Left lung (tissue), 10 donors: ENCODE measurements around the gene SHISA8. TPM values are rescaled to one million over a fixed set of nuclear protein-coding genes. Genes with fewer than 3 reads are reported as not detected.

ENCODE experiments used
- ATAC-seq: fragments of 200-7000 bp; cut with Tn5 transposase; one replicate; pipeline ENCODE4 v1.9.1; 2020; ENCODE audit warnings: moderate library complexity
- DNase-seq, 4 donors: peaks; one replicate each; pipeline ENCODE4 v3.0.0-alpha.2; 2013 to 2020
- H3K27ac ChIP-seq, 2 donors: fragments of 200-600 bp; sonication (generic) in 1 of 2; one replicate each; pipeline versions ENCODE4 v1.5.0 to v1.8.0; 2020 to 2021
- H3K27me3 ChIP-seq, 2 donors: fragments of 200-600 bp; sonication (generic) in 1 of 2; one replicate each; pipeline versions ENCODE4 v1.5.0 to v1.8.0; 2020 to 2021
- H3K36me3 ChIP-seq, 2 donors: fragments of 200-600 bp; sonication (generic) in 1 of 2; one replicate each; pipeline versions ENCODE4 v1.5.0 to v1.8.0; 2020 to 2021
- H3K4me1 ChIP-seq, 2 donors: fragments of 200-600 bp; one replicate each; pipeline ENCODE4 v1.8.0; 2021
- H3K4me3 ChIP-seq, 2 donors: fragments of 200-600 bp; sonication (generic) in 1 of 2; one replicate each; pipeline versions ENCODE4 v1.5.0 to v1.8.0; 2020 to 2021; ENCODE audit warnings: mild to moderate bottlenecking in 1 of 2
- H3K9me3 ChIP-seq, 2 donors: fragments of 200-600 bp; sonication (generic) in 1 of 2; one replicate each; pipeline versions ENCODE4 v1.5.0 to v1.8.0; 2020 to 2021
- intact Hi-C, 2 donors: fragments of 100-400 bp; cut with DNase I; formaldehyde crosslinking; loops; one replicate each; pipeline versions ENCODE4 v1.11.2 to v1.14.2; 2022
- polyA plus RNA-seq, 6 donors: library from polyadenylated mRNA; unstranded; fragments of 120-200 nt; gene quantifications; one replicate each; pipeline ENCODE4 v1.2.1, GENCODE V29; 2013; ENCODE audit not compliant: insufficient read length in 6 of 6
- total RNA-seq, 2 donors: library from RNA; stranded (reverse); fragmentation: NEBNext Ultra II Directional; extraction: Animal tissue kit (Norgen Biotek cat#: 25700); gene quantifications; one replicate each; pipeline ENCODE4 v1.2.1, GENCODE V29; 2021
- TF ChIP-seq, protein P1 (sequence below), 2 donors: fragments of 200-600 bp; sonication (generic) in 1 of 2; IDR thresholded peaks; one replicate each; pipeline versions ENCODE4 v1.5.0 to v1.8.0; 2021; ENCODE audit warnings: antibody characterized with exemption in 2 of 2
- donor health status: DM: no; HTN: yes; CAD: no.
- donor health status: DM: no; HTN: no; CAD: no.

The SHISA8 gene
- total and polyA plus RNA-seq, 8 donors = 0.11 to 0.24 TPM; not detected in 6

DNA sequence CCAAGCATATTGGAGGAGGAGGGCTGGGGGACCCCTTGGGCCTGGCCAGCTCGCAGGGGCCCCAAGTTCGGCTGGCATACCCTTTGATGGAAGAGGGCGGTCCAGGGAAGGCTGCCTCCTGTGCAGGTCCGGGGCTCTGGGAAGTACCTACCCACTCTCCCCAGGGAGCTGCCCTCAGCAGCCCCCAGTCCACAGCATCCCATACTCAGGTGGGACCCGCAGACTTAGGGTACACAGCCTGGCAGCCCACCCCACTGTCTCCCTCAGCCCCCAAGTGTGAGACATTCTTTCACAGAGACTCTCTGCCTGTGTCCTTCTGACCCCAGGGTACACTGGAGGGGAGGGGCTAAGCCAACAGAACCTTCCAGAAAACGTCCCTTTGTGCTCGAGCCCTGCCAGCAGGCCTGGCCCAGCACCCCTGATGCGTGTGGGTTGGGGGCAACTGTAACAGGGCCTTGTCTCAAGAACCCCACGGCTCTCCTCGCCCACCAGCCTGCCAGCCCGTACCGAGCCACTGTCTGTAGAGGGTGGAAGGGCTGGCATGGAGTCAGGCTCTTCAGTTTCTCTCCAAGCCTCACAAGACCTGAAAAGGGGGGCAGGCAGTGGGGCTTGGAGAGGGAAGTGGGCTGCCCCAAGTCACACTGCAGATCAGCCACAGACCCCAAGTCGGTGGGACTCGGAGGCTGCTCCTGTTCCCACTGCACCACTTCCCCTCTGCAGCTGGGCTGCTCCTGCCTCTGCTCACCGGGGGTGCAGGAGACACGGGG lies 18.7 kb upstream of the SHISA8 start:
- TF ChIP-seq, protein P1, sequence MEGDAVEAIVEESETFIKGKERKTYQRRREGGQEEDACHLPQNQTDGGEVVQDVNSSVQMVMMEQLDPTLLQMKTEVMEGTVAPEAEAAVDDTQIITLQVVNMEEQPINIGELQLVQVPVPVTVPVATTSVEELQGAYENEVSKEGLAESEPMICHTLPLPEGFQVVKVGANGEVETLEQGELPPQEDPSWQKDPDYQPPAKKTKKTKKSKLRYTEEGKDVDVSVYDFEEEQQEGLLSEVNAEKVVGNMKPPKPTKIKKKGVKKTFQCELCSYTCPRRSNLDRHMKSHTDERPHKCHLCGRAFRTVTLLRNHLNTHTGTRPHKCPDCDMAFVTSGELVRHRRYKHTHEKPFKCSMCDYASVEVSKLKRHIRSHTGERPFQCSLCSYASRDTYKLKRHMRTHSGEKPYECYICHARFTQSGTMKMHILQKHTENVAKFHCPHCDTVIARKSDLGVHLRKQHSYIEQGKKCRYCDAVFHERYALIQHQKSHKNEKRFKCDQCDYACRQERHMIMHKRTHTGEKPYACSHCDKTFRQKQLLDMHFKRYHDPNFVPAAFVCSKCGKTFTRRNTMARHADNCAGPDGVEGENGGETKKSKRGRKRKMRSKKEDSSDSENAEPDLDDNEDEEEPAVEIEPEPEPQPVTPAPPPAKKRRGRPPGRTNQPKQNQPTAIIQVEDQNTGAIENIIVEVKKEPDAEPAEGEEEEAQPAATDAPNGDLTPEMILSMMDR (IDR thresholded peaks at IDR 0.05) = no peak

GRCh38 chr22:41932353-41932752 lies 17.5 kb upstream of the SHISA8 start:
- no peak overlapping the region for H3K27ac ChIP-seq
- H3K9me3 ChIP-seq = no peaks in the 10 kb centered on the region
- intact Hi-C loops = no loop called here
- H3K4me3 ChIP-seq = no peak overlapping the region
- TF ChIP-seq, protein P1 (IDR thresholded peaks at IDR 0.05) = no peak
- ATAC-seq = no peak
- DNase-seq = no peak
- no peaks in the 10 kb centered on the region for H3K36me3 ChIP-seq
- H3K27me3 ChIP-seq = peaks cover 0 to 9% of the 10 kb centered on the region in 2 donors
- no peaks in the 10 kb centered on the region for H3K4me1 ChIP-seq

More for the DNA sequence above, 18.7 kb upstream of the SHISA8 start:
- Histone ChIP-seq H3K4me1 (no peaks in the 10 kb centered on the region), H3K9me3 (no peaks in the 10 kb centered on the region), H3K27me3 (no peaks in the 10 kb centered on the region), H3K27ac (no peak overlapping the region), H3K4me3 (no peak overlapping the region), H3K36me3 (no peaks in the 10 kb centered on the region)
- intact Hi-C loops = no loop called here
- DNase-seq = no peak
- ATAC-seq = no peak

DNA sequence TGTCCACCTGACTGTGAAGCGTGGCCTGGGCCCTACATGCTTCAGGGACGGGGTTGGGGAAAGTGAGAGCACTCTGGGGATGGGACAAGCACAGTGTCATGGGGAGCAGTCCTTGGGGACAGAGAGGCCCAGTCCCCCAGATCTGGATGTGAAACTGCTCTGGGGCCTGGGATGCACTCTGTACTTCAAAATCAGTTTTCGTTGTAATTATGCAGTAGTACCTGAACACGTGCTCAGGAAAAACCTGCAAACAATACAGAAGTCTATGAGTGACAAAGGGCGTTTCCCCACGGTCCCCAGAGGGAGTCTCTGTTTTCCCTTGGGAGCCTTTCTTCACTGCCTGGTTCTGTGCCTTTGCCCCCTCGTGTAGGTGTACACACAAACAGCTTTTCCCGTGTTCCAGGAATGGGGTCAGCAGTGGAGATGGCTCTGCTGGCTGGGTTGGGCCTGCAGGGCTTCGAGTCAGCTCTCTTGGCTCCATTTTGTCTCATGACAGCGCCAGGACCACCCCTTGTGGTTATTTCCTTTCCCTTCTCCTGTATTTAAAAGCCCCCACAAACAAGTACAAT lies 16.9 kb upstream of the SHISA8 start:
- ATAC-seq (no peak), DNase-seq (no peak)
- no peak overlapping the region for H3K27ac ChIP-seq
- no peak overlapping the region for H3K4me3 ChIP-seq
- H3K36me3 ChIP-seq = no peaks in the 10 kb centered on the region
- no peaks in the 10 kb centered on the region for H3K9me3 ChIP-seq
- H3K27me3 ChIP-seq = peaks cover 4 to 15% of the 10 kb centered on the region in 2 donors
- H3K4me1 ChIP-seq = no peaks in the 10 kb centered on the region
- intact Hi-C loops = no loop called here
- TF ChIP-seq, protein P1 (IDR thresholded peaks at IDR 0.05) = no peak

GRCh38 chr22:41929418-41929810 lies 14.5 kb upstream of the SHISA8 start:
- Histone ChIP-seq H3K27ac (no peak overlapping the region), H3K27me3 (peaks cover 17 to 39% of the 10 kb centered on the region in 2 donors), H3K9me3 (no peaks in the 10 kb centered on the region), H3K36me3 (no peaks in the 10 kb centered on the region), H3K4me1 (peaks cover 4 to 13% of the 10 kb centered on the region in 2 donors), H3K4me3 (no peak overlapping the region)
- intact Hi-C loops = no loop called here
- ATAC-seq (no peak), DNase-seq (no peak)
- TF ChIP-seq, protein P1 (IDR thresholded peaks at IDR 0.05) = no peak

DNA sequence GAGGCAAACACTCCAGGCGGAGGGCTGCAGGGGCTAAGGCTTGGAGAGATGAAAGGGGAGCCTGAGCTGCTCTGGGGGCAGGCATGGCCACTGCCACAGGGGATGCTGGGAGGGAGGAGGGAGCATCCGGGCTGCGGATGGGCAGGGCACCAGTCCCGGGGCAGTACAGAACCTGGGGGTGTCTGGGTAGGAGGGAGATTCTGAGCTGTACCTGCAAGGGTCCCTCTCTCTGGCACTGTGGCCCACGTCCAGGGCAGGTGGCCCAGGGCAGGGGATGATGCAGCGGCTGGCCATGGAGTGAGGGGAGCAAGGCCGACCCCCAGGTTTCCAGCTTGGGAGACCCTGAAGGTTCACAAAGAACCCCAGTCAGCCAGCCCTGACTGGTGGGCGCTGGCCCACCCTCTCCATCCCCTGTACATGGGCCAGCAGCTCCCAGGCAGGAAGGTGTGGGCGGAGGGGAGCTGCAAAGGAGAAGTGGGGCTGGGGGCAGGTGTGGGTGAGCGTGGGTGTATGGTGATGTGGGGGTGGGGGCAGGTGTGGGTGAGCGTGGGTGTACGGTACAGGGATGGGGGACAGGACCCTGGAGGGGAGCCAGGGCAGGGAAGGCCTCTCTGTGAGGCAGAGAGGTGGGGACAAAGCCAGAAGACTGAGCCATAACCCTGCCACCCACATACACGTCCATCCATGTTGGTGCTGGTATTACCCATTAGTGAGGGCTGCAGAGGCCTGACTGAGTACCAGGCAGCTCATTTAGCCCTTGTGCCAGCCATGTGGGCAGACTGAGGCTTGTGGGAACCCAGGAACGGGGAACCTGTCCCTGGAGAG lies 13.9 kb upstream of the SHISA8 start:
- DNase-seq (no peak), ATAC-seq (no peak)
- TF ChIP-seq, protein P1 (IDR thresholded peaks at IDR 0.05) = no peak
- H3K4me1 ChIP-seq = peaks cover 4 to 13% of the 10 kb centered on the region in 2 donors
- H3K36me3 ChIP-seq = no peaks in the 10 kb centered on the region
- no peaks in the 10 kb centered on the region for H3K9me3 ChIP-seq
- H3K4me3 ChIP-seq = no peak overlapping the region
- intact Hi-C loops = no loop called here
- no peak overlapping the region for H3K27ac ChIP-seq
- H3K27me3 ChIP-seq = peaks cover 17 to 45% of the 10 kb centered on the region in 2 donors
